Astrocyte of the cerebellum (primary cell): Measurements from ENCODE around the gene DSCAML1.

Source experiments
- DNase-seq: peaks from one replicate; pipeline ENCODE4 v3.0.0-alpha.2; 2011; ENCODE audit warnings: low read depth
- H3K4me3 ChIP-seq: 2 replicates; pipeline ENCODE4 v1.5.1; 2011; ENCODE audit warnings: mild to moderate bottlenecking, low read depth, low read length, moderate library complexity
- CTCF ChIP-seq: IDR thresholded peaks from 2 replicates; pipeline ENCODE4 v1.5.1; 2012; ENCODE audit warnings: low read length, low read depth, moderate library complexity, mild to moderate bottlenecking; ENCODE audit errors: missing control alignments
- in situ Hi-C: cut with HindIII; loops from 2 replicates; pipeline ENCODE4 v1.10.0; 2017; ENCODE audit warnings: low sequenced_read_pairs

The DSCAML1 gene

DNA sequence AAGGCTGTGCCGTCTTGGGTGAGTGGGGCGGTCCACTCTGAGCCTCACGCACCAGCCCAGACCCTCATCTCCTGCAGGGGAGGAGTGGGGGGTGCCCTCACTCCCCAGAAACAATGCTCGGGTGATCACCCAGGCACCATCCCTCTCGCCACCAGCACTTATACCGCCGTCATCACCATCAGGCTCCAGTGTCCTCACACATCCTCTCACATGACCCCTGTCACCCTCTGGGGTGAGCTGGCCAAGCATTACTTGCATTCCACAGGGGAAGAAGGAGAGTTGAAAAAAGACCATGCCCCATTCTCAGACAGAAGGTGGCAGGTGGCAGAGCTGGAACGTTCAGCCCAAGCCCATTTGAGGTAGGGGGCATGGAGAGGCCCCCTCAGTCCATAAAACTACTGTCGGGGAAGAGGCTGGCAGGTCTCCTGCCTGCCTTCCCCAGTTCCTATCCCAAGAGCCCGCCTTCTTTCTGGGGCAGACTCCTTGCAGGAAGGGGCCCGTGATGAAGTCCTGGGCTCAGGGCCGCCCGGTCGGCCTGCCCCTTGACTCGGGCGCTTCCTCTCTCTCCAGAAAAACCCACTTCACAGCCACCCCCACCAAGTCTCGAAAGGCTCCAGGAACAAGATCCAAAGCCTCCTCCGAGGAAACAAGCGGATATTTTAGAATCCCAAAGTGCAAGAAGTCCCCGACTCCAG is 153.3 kb downstream of the DSCAML1 start:
- DNase-seq, result no peak
- in situ Hi-C loops, result loop anchor here (5.0 kb wide), 1 partner anchor 41 kb away; no protein-coding TSS in a partner anchor
- no peak overlapping the region for H3K4me3 ChIP-seq
- TF ChIP-seq CTCF, result no peak

- no peak overlapping the region for H3K4me3 ChIP-seq
- no peak for TF ChIP-seq CTCF
- in situ Hi-C loops, result loop anchor here (5.0 kb wide), 1 partner anchor 41 kb away; no protein-coding TSS in a partner anchor
- no peak for DNase-seq
Observed at GRCh38 chr11:117642835-117643234, 154.2 kb downstream of the DSCAML1 start.

- in situ Hi-C loops, result loop anchor here (5.0 kb wide), 1 partner anchor 40 kb away; no protein-coding TSS in a partner anchor
- no peak for DNase-seq
- TF ChIP-seq CTCF, result no peak
- H3K4me3 ChIP-seq, result no peak overlapping the region
Observed at GRCh38 chr11:117642396-117642795, 154.6 kb downstream of the DSCAML1 start.

GRCh38 chr11:117641008-117641915 is 155.8 kb downstream of the DSCAML1 start:
- no peak for DNase-seq
- in situ Hi-C loops, result loop anchor here (5.0 kb wide), 1 partner anchor 39 kb away; no protein-coding TSS in a partner anchor
- H3K4me3 ChIP-seq, result no peak overlapping the region
- TF ChIP-seq CTCF, result no peak

DNA sequence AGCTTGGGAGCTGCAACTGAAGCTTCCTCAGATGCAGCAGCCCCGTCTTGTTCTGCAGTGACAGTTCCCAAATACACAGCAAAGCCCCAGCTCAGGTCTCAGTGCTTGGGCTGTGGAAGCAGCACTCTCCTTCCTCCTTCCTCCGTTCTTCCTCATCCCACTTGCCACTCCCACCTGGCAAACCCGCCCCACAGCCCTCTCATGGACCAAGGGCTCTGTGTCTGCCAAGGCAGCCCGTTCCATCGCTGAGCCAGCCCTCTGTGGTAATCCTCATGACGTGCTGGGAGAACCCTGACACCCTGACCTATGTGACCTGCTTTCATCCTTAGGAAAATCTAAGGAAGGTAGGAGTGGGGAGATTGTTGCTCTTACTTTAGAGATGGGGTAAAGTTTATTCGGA is 157.0 kb downstream of the DSCAML1 start:
- H3K4me3 ChIP-seq, result no peak overlapping the region
- TF ChIP-seq CTCF, result no peak
- DNase-seq, result no peak
- in situ Hi-C loops, result loop anchor here (5.0 kb wide), 1 partner anchor 38 kb away; no protein-coding TSS in a partner anchor

GRCh38 chr11:117639601-117640000 is 157.4 kb downstream of the DSCAML1 start:
- no peak for TF ChIP-seq CTCF
- in situ Hi-C loops, result no loop called here
- H3K4me3 ChIP-seq, result no peak overlapping the region
- no peak for DNase-seq
